ENCODE results near the gene UCP2.
"Not testable (repeated sequence)": the region's sequence is repeated elsewhere in the genome, so short reads cannot be mapped to it uniquely, and the experiment has no call there.

Gene UCP2

DNA sequence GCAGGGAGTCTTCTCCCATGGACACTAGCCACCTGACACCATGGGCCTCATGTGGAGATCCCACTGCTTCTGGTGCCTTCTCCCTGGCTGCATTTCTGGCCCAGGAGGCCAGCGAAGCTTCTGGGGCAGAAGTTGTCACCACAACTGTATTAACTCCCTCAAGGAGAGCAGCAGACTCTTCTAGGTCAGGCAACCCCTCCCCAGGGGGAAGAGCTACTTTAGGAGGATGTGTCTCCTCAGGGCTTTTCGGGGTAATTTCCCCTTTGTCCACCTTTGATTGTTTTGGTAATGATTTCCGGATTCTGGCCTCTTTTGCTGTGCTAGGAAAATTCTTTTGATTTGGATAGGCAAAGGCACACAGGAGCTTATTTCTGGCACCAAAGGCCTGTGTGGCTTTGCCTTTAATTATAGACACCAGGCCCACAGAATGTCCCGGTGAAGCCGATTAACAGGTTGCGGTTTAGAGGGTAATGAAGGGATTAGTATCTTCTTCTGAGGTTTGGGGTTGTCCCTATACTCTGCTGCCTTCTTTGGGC is 8.9 kb upstream of the UCP2 start:
- DNase-seq, result peak; percentile 27

DNA sequence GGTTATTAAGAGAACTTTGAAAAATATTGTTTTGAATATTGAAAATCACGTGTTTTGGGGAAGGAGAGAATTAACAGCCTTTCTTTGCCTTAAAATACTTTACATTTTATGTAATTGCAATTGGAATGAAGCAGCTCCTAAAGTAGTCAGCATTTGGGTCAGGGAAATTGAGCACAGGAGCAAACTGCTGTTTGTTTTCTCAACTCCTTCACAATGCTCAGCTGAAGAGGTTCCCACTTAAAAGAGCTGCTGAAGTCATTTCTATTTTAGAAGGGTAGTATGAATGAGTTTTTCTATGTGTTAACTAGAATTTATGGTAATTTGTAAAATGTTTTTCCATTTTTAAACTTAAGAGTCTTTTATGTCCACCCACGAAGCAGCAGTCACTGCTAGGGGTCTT is 8.1 kb upstream of the UCP2 start:
- peak; percentile 80 for DNase-seq

DNA sequence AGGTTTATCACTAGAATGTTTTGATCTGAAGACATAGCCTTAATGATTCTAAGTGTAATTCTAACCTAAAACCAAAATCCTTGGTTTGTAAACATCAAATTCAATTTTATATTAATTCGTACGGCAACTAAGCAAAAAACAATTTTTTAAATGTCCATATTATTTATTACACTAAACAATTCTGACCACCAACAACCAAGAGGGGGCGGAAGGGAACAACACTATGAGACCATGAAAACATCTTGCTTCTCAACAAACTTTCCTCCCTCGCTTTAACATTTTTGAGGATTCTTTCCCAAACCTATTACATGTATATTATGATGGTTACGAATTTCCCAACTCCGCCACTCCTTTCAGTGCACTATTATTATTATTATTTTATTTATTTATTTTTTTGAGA is 6.5 kb upstream of the UCP2 start:
- DNase-seq, result no peak

DNA sequence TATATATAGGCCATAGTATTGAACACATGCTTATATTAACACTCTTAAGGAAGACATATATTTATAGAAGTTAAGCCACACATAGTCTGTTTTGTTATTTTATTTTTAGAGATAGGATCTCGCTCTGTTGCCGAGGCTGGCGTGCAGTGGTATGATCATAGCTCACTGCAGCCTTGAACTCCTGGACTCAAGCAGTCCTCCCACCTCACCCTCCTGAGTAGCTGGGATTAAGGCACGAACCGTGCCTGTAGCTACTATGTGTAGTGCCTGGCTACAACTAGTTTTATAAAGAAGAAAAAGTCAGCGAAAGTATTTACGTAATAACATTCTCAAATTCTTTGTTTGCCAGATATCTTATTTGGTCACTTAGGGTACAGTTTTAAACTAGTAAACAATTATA is 5.6 kb upstream of the UCP2 start:
- no peak for DNase-seq

DNA sequence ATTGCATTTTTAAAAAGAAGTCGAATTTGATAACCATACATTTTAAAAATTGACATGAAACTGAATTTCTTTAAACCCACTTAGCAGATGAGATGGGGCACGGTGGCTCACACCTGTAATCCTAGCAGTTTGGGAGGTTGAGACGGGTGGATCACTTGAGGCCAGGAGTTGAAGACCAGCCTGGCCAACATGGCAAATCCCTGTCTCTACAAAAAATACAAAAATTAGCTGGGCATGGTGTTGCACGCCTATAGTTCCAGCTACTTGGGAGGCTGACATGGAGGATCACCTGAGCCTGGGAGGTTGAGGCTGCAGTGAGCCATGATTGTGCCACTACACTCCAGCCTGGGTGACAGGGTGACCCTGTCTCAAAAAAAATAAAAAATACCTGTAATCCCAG is 3.0 kb upstream of the UCP2 start:
- DNase-seq, result not testable (repeated sequence)

DNA sequence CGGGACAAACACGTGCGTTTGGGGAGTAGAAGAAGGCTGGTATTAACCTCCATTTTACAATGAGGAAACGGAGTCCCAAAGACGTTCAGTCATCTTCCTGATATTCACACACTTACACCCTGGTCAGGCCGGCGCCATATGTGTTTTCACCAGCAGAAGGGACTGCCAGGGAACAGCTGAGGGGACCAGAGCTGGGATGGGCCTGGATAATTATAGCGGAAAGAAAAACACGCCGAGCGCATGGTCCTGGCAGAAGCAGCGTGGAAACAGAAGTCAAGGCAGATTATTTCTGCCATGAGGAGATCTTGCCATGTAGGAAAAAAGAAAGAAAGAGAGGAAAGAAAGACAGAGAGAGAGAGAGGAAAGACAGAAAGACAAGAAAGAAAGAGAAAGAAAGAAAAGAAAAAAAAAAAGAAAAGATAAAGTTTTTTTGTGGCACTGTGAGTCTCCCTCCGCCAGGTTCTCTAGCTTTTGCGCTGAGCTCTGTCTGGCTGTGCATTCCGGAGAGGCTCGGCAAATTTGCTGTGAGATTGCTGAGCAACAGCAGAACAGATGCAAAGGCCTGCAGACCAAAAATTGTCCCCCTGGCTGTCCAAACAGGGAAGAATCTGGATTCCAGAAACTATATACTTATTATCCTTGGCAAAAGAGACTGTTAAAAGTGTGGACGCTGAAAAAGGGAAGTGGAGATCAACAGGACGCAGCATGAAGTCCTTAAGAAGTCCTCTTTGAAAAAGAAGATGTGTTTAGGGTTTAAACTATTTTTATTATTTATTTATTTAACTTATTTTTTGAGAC is 1.3 kb upstream of the UCP2 start:
- no peak for DNase-seq

DNA sequence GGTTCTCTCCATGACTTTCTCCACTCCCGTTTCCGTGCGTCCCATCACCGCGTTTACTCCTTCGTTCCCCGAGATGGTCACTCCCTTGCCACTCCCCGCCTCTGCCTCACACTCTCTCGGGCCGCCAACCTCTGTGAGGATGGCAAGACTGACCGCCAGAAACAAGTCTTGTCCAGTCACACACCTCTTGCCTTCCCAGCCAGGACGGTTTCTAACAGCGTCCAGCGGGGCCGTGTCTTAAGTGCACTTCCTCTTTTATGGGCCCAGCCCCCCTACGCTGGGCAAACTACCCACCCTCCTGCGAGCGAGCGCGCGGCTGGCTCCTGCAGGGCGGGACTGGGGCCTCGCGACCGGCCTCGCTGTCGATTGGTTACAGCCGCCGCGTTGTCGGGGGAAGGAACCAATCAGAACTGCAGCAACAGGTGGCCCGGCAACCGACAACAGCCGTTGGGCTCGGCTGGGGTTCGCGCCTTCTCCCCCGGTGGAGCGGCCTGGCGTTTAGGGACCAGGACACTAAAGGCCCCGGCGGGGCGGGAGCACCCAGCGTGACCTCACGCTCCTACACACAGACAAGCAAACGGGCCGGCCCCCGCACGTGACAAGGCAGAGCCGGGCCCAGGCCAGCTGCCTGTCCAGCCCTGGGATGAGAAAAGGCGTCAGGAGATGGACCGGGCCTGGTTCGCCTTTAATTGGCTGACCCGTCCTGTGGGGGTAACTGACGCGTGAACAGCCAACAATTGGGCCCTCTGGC is 522 bp upstream of the UCP2 start:
- DNase-seq, result peak; percentile 95

DNA sequence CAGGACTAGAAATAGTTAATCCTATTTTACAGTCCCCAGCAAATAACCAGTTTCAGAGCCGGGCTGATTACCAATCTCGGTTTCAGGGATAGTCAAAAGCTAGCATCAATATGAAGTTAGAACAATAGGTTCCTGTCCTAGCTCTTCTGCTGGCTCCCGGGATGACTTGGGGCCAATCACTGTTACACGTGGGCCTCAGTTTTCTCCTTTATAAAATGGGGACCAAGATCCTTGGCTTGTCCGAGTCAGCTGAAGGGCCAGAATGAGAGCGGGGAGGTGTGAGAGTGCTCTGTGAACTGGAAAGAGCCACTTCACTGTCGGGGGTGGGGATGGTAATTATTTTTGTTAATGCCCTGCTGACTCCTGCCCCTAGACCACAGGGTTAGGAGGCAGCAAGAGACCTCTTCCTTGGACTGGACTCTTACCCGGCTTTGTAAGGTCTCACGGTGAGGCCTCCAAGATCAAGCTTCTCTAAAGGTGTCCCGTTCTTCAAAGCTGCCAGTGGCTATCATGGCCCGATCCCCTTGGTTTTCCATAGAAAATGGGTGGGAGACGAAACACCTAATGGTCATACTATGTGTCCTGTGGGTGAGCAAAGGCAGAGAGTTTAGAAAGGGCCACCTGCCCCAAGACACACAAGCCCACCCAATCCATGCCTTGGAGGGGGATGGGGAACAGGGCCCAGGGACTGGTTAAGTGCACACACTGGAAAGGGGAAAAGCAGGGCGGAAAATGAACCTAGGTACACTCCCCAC is 1.4 kb downstream of the UCP2 start:
- DNase-seq, result no peak

DNA sequence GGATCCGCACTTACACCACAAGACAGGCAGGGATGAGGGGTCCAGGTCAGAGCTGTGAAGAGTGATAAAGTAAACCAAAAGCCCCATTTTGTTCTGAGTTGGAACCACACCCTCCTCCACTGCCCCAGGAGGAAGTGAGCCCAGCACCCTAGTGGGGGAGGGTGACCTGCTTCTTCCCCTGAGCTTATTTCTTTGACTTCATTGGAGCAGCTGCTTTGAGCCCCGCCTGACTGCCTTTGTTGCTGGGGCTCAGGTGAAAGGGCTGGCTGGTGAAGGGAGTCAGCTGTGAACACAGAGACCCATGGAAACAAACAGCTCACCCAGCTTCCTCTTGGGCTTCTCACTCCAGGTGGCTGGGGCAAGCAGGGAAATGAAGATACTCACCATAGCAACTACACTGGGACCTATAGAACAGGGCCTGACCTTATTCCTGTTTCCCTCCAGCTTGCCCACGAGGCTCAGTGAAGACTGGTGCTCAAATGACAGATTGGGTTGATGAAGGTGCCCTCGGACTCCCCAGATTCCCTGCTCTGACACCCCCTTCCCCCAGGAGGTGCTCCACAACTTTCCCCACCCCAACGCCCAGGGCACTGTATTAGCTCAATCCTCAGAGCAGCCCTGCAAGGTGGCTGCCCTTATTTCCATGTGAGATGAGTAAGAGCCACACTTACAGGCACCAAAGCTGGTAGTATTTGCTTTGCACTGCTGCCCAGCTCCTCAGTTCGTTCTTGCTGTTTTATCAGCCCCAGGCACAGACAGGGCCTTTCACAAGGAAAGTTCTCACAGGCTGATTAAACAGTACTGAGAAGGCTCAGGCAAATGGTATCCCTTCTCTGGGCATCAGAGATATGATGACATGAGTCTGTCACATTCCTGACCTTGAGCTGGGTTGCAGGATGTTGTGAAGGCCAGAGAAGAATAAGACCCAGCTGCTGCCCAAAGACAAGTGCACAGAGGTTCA is 2.4 kb downstream of the UCP2 start:
- peak; percentile 74 for DNase-seq

DNA sequence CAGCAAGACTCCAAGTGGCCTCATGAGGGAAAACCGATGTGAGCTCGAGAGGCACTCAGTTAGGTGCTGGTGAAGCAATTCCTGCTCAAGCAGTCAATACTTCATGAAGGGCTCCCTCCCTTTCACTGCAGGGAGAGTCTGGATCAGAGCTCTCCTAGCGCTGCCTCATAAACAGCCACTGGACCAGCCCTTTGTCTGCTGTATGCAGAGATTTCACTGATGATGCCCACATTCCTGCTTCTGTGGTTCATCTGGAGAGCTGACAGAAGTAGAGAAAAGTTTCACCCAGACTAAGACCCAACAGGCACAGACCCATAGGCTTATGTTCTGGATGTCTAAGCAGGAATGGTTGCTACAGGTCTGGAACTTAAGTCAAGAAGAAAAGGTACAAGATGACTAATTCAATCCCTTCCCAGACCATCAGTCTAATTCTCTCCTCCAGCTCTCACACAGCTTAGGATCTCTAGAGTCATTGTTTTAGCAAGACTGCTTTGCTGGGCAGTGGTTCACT is 4.0 kb downstream of the UCP2 start:
- DNase-seq, result no peak

DNA sequence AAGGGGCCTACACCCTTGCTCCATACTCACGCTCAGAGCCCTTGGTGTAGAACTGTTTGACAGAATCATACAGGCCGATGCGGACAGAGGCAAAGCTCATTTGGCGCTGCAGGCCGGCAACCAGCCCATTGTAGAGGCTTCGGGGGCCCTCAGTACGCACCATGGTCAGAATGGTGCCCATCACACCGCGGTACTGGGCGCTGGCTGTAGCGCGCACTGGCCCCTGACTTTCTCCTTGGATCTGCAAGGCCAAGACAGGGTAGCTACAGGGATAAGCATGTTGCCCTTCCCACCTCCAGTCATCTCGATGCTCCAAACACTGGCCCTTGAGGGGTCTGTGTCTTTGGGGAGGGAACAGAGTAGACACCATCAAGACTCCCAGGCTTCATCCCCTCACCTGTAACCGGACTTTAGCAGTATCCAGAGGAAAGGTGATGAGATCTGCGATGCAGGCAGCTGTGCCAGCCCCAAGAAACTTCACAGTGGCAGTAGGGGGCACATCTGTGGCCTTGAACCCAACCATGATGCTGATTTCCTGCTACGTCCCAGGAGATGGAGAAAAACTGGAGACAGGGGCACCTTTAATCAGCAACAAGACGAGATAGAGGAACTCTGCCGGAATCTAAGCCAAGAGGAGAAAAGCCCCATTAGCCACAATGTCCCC is 4.7 kb downstream of the UCP2 start:
- no peak for DNase-seq

DNA sequence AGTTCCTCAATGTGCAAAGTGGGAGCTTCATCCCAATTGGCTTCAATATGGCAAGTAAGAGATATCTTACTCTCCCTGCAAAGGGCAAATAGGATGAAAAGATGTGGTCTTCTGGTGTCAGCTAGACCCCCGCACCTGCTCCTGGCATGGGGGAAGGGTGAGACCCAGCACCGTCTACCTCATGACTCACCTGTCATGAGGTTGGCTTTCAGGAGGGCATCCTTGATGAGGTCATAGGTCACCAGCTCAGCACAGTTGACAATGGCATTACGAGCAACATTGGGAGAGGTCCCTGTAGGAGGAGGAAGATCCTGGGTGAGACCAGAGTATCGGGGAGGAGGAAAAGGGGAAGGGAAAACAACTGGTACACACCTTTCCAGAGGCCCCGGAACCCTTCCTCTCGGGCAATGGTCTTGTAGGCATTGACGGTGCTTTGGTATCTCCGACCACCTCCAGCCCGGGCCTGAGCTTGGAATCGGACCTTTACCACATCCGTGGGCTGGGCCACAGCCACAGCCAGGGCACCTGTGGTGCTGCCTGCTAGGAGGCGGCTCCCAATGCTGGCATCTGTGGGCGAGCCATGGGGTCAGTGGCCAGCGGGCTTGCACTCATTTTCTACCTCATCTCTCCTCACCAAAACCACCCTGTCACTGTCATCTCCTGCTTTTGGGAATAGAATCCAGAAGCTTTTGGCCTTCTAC is 6.0 kb downstream of the UCP2 start:
- no peak for DNase-seq

DNA sequence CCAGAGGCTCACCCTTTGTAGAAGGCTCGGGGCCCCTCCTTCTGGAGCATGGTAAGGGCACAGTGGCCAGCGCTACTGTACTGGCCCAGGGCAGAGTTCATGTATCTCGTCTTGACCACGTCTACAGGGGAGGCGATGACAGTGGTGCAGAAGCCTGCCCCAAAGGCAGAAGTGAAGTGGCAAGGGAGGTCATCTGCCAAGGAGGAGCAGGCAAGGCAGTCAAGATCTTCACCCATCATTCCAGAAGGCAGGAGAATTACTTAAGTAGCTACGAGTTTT is 7.2 kb downstream of the UCP2 start:
- DNase-seq, result no peak

DNA sequence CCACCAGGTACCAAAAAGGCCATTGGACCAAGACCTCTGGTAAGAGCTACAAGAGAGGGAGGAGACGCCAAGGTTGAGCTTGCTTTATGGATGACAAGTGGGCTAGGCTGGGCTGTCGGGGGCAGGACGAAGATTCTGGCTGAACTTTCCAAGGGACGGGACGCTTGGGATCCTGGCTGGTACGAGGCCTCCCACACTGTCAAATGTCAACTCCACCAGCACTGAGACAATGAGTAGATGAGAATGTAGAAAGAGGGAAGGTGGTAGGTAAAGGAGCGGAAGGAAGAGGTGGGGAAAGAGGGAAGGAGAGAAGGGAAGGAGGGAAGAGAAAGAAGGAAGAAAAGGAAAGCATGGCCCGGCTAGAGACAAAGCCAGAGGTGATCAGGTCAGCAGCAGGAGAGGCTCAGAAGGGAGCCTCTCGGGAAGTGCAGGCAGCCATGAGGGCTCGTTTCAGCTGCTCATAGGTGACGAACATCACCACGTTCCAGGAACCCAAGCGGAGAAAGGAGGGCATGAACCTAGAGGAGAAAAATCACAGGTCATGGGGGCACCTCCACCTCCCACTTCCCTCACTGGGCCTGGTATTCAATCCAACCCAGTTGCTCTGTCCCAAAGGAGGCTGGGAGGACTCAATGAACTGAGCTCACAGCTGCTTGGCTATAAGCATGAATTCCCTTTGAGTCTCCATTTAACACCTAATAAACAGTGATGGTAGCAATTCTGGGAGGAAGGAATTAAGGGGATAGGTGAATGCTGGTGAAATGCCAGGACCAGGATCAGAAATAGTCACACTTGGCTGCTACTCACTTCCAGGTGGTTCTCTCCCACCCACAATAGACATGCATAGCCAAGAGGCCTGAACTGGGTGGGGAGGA is 7.8 kb downstream of the UCP2 start:
- no peak for DNase-seq

DNA sequence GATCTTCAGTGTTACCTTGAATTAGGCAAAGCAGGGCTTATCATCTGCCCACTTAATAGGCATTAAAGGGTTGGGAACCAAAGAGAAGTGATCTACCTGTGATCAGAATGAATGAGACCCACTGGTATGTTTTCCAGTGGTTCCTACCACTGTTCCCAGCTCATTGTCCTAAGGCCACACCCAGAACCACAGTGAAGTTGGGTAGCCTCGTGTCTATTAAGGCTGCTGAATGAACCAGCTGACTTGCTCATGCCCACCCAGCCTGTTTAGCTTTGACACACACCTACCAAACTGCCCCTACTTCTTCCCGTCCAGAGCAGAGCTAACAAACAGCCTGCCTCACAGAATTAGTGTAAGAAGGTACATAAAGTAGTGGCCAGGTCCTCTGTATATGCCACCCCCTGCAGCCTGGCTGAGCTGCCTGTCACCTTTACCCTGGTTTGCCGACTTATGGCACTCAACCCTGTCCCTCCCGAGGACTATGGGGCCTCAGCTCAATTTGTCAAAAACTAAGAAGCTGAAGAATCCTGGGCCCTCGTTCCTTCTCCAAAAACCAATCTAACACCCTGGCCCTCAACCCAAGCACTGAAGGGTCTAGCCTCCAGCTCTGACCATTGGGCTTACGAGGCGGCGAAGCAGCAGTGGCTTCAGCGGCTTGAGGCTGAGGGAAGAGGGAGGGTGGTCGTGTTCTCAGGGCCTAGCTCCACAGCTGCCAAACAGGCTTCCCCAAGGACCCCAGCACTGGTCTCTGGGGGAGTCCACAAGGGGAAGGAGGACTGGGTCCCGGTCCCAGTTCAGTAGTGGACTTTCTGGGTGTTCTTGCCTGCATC is 9.8 kb downstream of the UCP2 start:
- DNase-seq, result peak; percentile 34

DNA sequence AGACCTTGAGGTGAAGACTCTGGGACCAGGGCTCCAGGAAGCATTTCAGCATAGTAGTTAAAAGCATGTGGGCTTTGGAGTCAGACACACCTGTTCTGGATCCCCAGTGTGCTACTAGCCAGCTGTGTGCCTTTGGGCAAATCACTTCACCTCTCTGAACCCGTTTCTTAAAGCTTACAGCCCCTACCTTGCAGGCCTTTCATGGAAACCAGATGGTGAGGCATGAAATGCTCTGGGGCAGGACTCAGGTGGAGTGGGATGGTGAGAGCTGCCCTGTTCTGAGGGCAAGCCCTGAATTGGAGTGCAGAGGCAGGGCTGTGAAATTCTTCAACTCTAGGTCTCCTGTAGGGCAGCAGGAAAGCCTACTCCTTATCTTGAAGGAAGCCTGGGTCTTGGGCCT is 10.5 kb downstream of the UCP2 start:
- DNase-seq, result no peak

DNA sequence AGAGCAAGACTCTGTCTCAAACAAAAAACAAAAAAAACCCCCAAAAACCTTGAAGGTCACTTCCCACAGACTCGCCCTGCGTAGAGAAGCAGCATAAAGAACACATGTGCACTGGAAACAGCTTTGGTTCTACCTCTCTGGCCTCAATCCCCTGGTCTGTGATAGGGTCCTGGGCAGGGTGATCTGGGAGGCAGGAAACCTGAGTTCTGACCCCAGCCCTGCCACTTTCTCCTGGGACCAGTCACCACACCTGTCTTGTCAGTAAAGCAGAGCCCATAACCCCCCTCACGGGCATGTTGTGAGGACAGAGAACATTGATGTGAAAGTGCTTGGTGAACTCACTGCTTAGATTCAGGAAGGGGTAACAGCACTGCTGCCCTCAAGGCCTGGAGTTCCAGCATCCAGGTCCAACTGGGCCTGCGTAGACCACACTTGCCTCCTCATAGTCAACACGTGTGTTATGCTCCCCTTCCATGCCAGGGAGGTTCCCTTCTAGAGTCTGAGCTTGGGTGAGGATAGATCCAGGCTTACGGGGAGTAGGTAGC is 11.4 kb downstream of the UCP2 start:
- DNase-seq, result peak; percentile 24

DNA sequence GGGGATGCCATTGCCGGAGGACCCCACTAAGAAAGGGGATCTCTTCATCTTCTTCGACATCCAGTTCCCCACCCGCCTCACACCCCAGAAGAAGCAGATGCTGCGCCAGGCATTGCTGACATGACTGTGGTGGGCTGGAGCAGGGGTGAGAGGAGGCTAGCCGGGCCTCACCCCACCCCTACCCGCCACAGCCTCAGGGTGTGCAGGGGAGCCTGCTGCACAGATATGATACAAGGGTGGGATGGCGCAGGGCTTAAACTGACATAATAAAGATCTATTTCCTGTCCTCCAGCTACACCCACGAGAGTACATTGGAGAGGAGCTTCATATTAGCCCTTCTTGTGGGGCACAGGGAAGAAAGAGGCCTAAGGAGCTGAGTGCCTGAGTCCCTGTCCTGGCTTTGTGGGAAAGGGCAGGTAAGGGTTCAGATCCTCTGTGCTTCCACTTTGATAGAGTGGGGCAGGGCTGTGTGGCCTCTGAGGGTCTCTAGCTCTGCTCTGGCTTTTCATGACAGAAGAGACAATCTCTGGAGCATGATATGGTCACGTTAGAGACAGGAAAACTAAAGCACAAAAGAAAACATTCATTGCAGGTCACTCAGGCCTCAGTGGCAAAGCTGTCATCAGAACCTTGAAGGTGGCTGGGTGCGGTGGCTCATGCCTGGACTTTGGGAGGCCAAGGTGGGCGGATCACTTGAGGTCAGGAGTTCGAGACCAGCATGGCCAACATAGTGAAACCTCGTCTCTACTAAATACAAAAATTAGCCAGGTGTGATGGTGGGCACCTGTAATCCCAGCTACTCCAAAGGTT is 12.4 kb downstream of the UCP2 start:
- no peak for DNase-seq

Data from NCI-H510A treated with DMSO at 0.1 percent for 48 hours (cell line).